Suprapubic skin (tissue), 3 donors: ENCODE measurements around the gene OR2L5.

ENCODE experiments used
- CTCF ChIP-seq, 2 donors: fragments of 200-600 bp in 1 of 2; fragments of 450-650 bp in 1 of 2; sonication (generic) in 1 of 2; IDR thresholded peaks; one replicate each; pipeline ENCODE4 v1.5.1; 2016 to 2019; ENCODE audit warnings: antibody characterized with exemption in 2 of 2, mild to moderate bottlenecking in 1 of 2, moderate library complexity in 1 of 2
- POLR2A ChIP-seq, 2 donors: fragments of 450-650 bp; IDR thresholded peaks; one replicate each; pipeline ENCODE4 v1.6.1; 2017; ENCODE audit warnings: antibody characterized with exemption in 2 of 2, mild to moderate bottlenecking in 2 of 2, moderate library complexity in 2 of 2

- no peak for TF ChIP-seq CTCF (IDR thresholded peaks at IDR 0.05)
- no peak for TF ChIP-seq POLR2A (IDR thresholded peaks at IDR 0.05)
Measured at GRCh38 chr1:248047008-248047407, 33.5 kb downstream of the OR2L5 start.
